ENCODE results near the gene BAHCC1. TPM values are rescaled to one million over a fixed set of nuclear protein-coding genes. Genes with fewer than 3 reads are reported as not detected.

The BAHCC1 gene
- total RNA-seq, 2 donors from 2014 or later, result 41.2 to 69.6 TPM

GRCh38 chr17:81434681-81435417, 39.6 kb downstream of the BAHCC1 start:
- peaks cover 7 to 28% of the 10 kb centered on the region in 2 donors for H3K4me1 ChIP-seq (ENCODE audit: control insufficient read depth in 1 of 2, low read depth in 2 of 2)
- TF ChIP-seq CTCF (IDR thresholded peaks at IDR 0.05), result no peak
- no peaks in the 10 kb centered on the region for H3K9me3 ChIP-seq
- H3K4me3 ChIP-seq, result no peak overlapping the region
- no peaks in the 10 kb centered on the region for H3K27me3 ChIP-seq (replicated peaks; ENCODE audit: insufficient read depth)
- ATAC-seq (ENCODE audit: insufficient number of reproducible peaks, low FRiP score, low read depth) (no peak), DNase-seq (ENCODE audit: low spot score) (no peak)
- H3K27ac ChIP-seq, result no peak overlapping the region
- H3K36me3 ChIP-seq, result no peaks in the 10 kb centered on the region

GRCh38 chr17:81435652-81436293, 40.5 kb downstream of the BAHCC1 start:
- Histone ChIP-seq H3K4me3 (no peak overlapping the region), H3K27me3 (replicated peaks; ENCODE audit: insufficient read depth) (no peaks in the 10 kb centered on the region), H3K27ac (no peak overlapping the region), H3K4me1 (ENCODE audit: control insufficient read depth in 1 of 2, low read depth in 2 of 2) (peaks cover 3 to 23% of the 10 kb centered on the region in 2 donors), H3K36me3 (no peaks in the 10 kb centered on the region), H3K9me3 (no peaks in the 10 kb centered on the region)
- ATAC-seq (ENCODE audit: insufficient number of reproducible peaks, low FRiP score, low read depth), result no peak
- TF ChIP-seq CTCF (IDR thresholded peaks at IDR 0.05), result no peak
- DNase-seq (ENCODE audit: low spot score), result no peak

- ATAC-seq (ENCODE audit: insufficient number of reproducible peaks, low FRiP score, low read depth) (no peak), DNase-seq (ENCODE audit: low spot score) (no peak)
- H3K27ac ChIP-seq, result no peak overlapping the region
- H3K27me3 ChIP-seq (replicated peaks; ENCODE audit: insufficient read depth), result no peaks in the 10 kb centered on the region
- H3K9me3 ChIP-seq, result no peaks in the 10 kb centered on the region
- no peak overlapping the region for H3K4me3 ChIP-seq
- peaks cover 3 to 23% of the 10 kb centered on the region in 2 donors for H3K4me1 ChIP-seq (ENCODE audit: control insufficient read depth in 1 of 2, low read depth in 2 of 2)
- TF ChIP-seq CTCF (IDR thresholded peaks at IDR 0.05), result no peak
- no peaks in the 10 kb centered on the region for H3K36me3 ChIP-seq
These were observed 41.1 kb downstream of the BAHCC1 start for GRCh38 chr17:81436294-81436849.

- no peak overlapping the region for H3K27ac ChIP-seq
- no peaks in the 10 kb centered on the region for H3K27me3 ChIP-seq (replicated peaks; ENCODE audit: insufficient read depth)
- H3K9me3 ChIP-seq, result no peaks in the 10 kb centered on the region
- TF ChIP-seq CTCF (IDR thresholded peaks at IDR 0.05), result no peak
- no peak for ATAC-seq (ENCODE audit: insufficient number of reproducible peaks, low FRiP score, low read depth)
- no peaks in the 10 kb centered on the region for H3K36me3 ChIP-seq
- DNase-seq (ENCODE audit: low spot score), result no peak
- H3K4me3 ChIP-seq, result no peak overlapping the region
- H3K4me1 ChIP-seq (ENCODE audit: control insufficient read depth in 1 of 2, low read depth in 2 of 2), result peaks cover 3 to 23% of the 10 kb centered on the region in 2 donors
These were observed 42.0 kb downstream of the BAHCC1 start for GRCh38 chr17:81437191-81437651.

- Histone ChIP-seq H3K9me3 (no peaks in the 10 kb centered on the region), H3K4me3 (no peak overlapping the region), H3K27ac (no peak overlapping the region), H3K27me3 (replicated peaks; ENCODE audit: insufficient read depth) (no peaks in the 10 kb centered on the region), H3K4me1 (ENCODE audit: control insufficient read depth in 1 of 2, low read depth in 2 of 2) (peaks cover 2 to 19% of the 10 kb centered on the region in 2 donors), H3K36me3 (peaks cover 2% of the 10 kb centered on the region)
- ATAC-seq (ENCODE audit: insufficient number of reproducible peaks, low FRiP score, low read depth), result no peak
- TF ChIP-seq CTCF (IDR thresholded peaks at IDR 0.05), result no peak
- DNase-seq (ENCODE audit: low spot score), result no peak
These were observed 42.9 kb downstream of the BAHCC1 start for GRCh38 chr17:81438007-81438659.
